ENCODE data around the gene ANKRD13B. TPM values are rescaled to one million over a fixed set of nuclear protein-coding genes. Genes with fewer than 3 reads are reported as not detected.

ANKRD13B gene
- total and polyA plus RNA-seq, 2 of the 13 experiments (the other 11 are each of a cell fraction or from before 2014, with no cell fraction given), result 1.7 to 1.8 TPM

DNA sequence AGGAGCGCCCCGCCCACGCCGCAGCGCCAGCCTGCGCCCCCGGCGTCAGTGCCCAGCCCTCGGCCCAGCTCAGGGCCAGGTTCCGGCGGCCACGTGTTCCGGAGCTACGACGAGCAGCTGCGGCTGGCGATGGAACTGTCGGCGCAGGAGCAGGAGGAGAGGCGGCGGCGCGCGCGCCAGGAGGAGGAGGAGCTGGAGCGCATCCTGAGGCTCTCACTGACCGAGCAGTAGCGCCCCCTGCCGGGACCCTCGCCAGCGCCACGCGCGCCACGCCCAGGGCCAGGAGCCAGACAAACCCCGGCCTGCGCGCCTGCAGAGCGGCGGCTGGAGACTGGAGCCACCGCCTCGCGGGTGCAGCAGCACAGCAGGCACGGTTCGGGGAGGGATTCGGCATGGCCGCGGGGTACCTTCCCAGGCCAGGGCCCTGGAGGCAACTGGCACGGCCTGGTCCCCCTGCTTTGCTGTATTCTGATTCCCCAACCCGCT, 20.5 kb downstream of the ANKRD13B start (continued):
- TF ChIP-seq, protein P1, sequence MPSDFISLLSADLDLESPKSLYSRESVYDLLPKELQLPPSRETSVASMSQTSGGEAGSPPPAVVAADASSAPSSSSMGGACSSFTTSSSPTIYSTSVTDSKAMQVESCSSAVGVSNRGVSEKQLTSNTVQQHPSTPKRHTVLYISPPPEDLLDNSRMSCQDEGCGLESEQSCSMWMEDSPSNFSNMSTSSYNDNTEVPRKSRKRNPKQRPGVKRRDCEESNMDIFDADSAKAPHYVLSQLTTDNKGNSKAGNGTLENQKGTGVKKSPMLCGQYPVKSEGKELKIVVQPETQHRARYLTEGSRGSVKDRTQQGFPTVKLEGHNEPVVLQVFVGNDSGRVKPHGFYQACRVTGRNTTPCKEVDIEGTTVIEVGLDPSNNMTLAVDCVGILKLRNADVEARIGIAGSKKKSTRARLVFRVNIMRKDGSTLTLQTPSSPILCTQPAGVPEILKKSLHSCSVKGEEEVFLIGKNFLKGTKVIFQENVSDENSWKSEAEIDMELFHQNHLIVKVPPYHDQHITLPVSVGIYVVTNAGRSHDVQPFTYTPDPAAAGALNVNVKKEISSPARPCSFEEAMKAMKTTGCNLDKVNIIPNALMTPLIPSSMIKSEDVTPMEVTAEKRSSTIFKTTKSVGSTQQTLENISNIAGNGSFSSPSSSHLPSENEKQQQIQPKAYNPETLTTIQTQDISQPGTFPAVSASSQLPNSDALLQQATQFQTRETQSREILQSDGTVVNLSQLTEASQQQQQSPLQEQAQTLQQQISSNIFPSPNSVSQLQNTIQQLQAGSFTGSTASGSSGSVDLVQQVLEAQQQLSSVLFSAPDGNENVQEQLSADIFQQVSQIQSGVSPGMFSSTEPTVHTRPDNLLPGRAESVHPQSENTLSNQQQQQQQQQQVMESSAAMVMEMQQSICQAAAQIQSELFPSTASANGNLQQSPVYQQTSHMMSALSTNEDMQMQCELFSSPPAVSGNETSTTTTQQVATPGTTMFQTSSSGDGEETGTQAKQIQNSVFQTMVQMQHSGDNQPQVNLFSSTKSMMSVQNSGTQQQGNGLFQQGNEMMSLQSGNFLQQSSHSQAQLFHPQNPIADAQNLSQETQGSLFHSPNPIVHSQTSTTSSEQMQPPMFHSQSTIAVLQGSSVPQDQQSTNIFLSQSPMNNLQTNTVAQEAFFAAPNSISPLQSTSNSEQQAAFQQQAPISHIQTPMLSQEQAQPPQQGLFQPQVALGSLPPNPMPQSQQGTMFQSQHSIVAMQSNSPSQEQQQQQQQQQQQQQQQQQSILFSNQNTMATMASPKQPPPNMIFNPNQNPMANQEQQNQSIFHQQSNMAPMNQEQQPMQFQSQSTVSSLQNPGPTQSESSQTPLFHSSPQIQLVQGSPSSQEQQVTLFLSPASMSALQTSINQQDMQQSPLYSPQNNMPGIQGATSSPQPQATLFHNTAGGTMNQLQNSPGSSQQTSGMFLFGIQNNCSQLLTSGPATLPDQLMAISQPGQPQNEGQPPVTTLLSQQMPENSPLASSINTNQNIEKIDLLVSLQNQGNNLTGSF (CRISPR knock-in tag; IDR thresholded peaks at IDR 0.05), result peak; percentile 74; the same call in 1 of the 2 replicates
- no peak for TF ChIP-seq ZNF432 (CRISPR knock-in tag; IDR thresholded peaks at IDR 0.05; ENCODE audit: borderline replicate concordance)
- no peak for TF ChIP-seq ZNF850 (CRISPR knock-in tag; conservative IDR thresholded peaks at IDR 0.05)
- no peak for TF ChIP-seq TCF7L2 (IDR thresholded peaks at IDR 0.05; ENCODE audit: low read depth, low read length)
- peak; percentile 28; the same call in 1 of the 2 replicates for TF ChIP-seq ZNF629 (CRISPR knock-in tag; conservative IDR thresholded peaks at IDR 0.05)
- 0 out of 2 replicates have a peak, but pooled peaks have one; percentile 27 for TF ChIP-seq MAF1 (CRISPR knock-in tag; IDR thresholded peaks at IDR 0.05; ENCODE audit: borderline replicate concordance)
- 0 out of 2 replicates have a peak, but pooled peaks have one; percentile 31 for TF ChIP-seq ZNF570 (CRISPR knock-in tag; IDR thresholded peaks at IDR 0.05; ENCODE audit: borderline replicate concordance)
- TF ChIP-seq ZBTB3 (CRISPR knock-in tag; IDR thresholded peaks at IDR 0.05; ENCODE audit: borderline replicate concordance, low read depth), result 0 out of 2 replicates have a peak, but pooled peaks have one; percentile 56
- TF ChIP-seq ZNF713 (CRISPR knock-in tag; IDR thresholded peaks at IDR 0.05), result no peak
- TF ChIP-seq, protein P2, sequence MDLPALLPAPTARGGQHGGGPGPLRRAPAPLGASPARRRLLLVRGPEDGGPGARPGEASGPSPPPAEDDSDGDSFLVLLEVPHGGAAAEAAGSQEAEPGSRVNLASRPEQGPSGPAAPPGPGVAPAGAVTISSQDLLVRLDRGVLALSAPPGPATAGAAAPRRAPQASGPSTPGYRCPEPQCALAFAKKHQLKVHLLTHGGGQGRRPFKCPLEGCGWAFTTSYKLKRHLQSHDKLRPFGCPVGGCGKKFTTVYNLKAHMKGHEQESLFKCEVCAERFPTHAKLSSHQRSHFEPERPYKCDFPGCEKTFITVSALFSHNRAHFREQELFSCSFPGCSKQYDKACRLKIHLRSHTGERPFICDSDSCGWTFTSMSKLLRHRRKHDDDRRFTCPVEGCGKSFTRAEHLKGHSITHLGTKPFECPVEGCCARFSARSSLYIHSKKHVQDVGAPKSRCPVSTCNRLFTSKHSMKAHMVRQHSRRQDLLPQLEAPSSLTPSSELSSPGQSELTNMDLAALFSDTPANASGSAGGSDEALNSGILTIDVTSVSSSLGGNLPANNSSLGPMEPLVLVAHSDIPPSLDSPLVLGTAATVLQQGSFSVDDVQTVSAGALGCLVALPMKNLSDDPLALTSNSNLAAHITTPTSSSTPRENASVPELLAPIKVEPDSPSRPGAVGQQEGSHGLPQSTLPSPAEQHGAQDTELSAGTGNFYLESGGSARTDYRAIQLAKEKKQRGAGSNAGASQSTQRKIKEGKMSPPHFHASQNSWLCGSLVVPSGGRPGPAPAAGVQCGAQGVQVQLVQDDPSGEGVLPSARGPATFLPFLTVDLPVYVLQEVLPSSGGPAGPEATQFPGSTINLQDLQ (CRISPR knock-in tag; IDR thresholded peaks at IDR 0.05), result no peak
- peak; percentile 31; the same call in 1 of the 2 replicates for TF ChIP-seq ZNF891 (CRISPR knock-in tag; IDR thresholded peaks at IDR 0.05)
- TF ChIP-seq, protein P3, sequence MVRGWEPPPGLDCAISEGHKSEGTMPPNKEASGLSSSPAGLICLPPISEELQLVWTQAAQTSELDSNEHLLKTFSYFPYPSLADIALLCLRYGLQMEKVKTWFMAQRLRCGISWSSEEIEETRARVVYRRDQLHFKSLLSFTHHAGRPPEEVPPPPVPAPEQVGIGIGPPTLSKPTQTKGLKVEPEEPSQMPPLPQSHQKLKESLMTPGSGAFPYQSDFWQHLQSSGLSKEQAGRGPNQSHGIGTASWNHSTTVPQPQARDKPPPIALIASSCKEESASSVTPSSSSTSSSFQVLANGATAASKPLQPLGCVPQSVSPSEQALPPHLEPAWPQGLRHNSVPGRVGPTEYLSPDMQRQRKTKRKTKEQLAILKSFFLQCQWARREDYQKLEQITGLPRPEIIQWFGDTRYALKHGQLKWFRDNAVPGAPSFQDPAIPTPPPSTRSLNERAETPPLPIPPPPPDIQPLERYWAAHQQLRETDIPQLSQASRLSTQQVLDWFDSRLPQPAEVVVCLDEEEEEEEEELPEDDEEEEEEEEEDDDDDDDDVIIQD (CRISPR knock-in tag; IDR thresholded peaks at IDR 0.05; ENCODE audit: low read depth), result no peak
- no peak for TF ChIP-seq ZFP37 (CRISPR knock-in tag; IDR thresholded peaks at IDR 0.05; ENCODE audit: borderline replicate concordance)
- TF ChIP-seq ZNF792 (CRISPR knock-in tag; IDR thresholded peaks at IDR 0.05), result peak; percentile 91
- no peak for TF ChIP-seq CC2D1A (CRISPR knock-in tag; IDR thresholded peaks at IDR 0.05)
- no peak for TF ChIP-seq KLF9 (CRISPR knock-in tag; IDR thresholded peaks at IDR 0.05; ENCODE audit: low read depth)

All from HepG2 (cell line).